Measurements from ENCODE around the gene YPEL4.

YPEL4 gene

DNA sequence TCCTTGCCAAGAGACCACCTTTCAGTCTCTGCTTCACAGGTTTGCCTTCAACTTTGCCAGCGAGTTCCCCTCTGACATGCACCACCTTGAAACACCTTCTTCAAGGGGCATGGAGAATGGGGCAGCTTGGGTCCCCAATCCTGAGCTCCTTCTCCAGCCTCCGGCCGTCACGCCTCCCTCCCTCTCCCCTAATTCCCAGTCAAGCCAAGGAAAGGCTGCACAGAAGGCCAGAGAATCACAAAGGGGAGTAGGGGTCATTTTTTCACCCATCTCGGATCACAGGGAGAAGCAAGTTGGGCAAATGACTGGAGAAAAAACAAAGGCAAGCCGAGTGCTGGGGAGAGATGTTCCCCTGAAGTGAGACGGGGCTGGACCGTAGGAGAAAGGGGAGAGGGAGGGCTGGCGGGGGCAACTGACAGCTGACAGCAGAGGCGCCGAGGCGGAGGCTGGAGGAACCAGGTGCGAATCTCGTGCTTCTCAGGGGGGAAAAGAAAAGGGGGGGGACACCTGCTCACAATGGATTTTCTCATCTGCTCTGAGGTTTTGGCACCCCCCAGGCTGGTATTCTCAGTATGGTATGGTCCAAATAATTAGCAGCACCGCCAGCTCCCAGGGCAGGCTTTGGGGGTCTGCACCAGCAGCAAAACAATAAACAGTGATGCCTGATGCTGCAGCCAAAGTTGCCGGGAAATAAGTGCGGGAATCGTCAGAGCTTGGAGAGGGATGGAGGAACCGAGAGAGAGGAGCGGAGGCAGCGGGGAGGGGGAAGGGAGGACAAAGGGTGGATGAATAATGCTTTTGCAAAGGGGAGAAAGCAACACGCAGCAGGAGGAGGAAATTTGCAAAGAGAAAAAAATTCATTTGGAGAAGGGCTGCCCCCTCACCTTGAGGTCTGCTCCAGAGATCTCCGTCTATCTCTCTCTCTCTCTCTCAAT is 644 bp downstream of the YPEL4 start:
- DNase-seq, result no peak

DNA sequence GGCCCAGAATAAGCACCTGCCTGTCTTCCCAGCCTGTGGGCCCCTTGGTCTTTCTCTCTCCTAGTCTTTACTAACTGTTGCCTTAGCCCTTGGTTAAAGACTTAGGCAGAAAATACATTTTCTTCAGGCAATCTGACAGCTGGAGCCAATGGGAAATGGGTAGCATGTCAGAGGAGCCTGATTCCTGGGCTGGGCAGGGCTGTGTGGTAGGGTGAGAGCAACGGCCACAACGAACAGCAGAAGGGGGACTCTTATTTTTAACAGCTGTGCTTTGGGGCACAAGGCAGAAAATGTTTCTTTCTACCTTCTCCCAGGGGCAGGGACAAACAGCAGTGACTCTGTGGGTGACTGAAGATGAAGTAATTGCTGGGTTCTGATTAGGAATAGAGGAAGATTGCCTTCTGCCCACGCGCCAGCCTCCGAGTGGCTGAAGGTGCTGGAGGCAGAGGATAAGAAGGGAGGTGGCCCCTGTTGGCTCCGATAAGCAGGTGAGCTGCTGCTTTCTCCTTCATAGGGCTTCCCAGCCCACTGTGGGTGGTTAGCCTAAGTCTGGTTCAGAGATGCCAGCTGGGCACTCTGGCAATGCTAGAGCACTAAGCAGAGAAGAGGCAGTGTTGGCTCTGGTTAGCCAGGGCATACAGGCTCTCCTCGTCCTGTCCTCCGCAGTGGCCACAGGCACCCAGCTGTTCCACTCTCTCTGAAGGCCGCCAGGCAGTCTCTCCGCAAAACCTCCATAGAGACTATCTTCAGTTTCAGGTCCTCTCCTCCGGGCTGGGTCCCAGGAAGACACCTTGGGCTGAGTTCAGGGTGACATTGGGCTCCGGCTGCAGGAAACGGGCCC is 1.5 kb downstream of the YPEL4 start:
- no peak for DNase-seq

DNA sequence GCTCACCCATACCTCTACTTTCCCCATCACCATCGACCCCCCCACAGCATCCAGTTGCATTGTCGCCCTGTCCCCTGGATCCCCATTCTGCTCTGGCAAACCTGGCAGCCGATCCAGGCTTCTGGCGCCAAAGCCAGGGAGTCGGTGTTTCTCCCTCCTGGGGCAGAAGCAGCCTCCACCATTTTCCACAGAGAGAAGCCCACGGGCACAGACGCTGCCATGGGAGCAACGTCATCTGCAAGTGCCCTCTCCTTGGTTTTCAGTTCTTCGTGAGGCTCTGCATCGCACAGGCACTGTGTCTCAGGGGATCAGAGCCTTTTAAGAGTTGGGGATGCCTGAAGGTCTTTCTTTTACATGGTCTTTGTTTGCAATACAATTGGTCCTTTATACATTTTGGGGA is 2.3 kb downstream of the YPEL4 start:
- DNase-seq, result no peak

DNA sequence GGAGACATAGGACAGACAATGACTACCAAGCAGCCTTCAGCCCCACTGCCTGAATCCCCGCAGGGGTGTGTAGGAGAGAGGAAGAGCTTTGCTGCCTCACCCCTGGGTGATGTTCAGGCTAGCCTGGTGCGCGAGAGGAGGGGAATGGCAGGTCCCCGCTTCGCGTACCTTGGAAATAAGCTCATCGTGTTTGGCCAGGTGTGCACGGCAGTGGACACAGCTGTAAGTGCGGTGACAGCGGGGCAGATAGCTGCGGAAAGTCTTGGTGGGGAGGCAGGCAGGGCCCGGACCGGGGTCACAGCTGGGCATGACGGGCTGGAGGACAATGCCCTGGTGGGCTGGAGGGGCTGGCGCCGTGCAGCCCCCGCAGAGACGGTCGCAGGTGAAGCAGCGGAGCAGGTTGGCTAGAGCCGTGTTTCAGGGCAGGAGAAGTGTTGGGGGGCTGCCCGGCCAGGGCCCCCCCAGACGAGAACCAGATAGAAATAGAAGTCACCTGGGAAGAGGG is 2.9 kb downstream of the YPEL4 start:
- no peak for DNase-seq

DNA sequence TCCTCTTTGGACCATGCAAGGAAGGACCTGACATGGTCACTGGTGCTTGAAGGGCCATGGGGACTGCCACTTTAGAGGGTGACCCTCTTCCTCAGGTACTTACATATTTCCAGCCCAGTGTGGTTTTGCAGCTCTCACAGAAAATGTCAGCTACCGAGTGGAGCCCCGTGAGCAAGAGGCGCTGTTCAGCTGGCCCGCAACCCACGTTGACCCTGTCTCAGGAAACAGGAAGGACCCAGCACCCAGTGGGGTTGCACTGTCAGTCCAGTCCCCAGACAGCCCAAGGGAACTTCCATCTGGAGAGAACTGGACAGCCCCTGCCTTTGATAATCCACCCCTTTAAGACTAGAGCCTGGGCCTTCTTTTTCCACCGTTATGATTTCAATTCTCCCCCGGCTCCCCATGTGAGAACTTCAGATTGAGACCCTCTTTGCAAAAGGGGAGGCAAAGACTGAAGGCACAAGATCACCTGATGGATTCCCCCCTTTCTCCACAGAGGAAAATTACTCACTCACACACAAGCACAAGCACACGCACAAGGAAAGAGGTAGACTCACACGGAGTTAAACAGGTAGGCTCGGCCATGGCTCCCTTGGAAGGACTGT is 3.4 kb downstream of the YPEL4 start:
- no peak for DNase-seq

DNA sequence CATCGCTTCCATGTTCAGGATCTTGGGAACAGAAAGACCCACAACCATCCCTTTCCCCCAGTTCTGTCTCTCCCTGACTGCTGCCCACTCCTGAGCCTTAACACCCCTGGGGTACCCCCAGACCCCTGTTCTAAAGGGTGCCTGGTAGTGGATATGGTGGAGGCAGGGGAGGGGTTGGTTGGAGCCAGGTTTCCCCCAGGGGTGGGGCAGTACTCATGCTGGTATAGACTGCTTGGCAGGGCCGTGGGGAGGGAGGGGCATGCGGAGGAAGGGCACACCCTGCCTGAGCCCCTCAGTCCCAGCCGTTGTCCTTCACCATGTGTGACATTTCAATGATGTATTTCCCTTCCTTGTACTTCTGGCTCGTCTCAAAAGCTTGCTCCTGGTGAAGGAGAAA is 4.0 kb downstream of the YPEL4 start:
- DNase-seq, result no peak

DNA sequence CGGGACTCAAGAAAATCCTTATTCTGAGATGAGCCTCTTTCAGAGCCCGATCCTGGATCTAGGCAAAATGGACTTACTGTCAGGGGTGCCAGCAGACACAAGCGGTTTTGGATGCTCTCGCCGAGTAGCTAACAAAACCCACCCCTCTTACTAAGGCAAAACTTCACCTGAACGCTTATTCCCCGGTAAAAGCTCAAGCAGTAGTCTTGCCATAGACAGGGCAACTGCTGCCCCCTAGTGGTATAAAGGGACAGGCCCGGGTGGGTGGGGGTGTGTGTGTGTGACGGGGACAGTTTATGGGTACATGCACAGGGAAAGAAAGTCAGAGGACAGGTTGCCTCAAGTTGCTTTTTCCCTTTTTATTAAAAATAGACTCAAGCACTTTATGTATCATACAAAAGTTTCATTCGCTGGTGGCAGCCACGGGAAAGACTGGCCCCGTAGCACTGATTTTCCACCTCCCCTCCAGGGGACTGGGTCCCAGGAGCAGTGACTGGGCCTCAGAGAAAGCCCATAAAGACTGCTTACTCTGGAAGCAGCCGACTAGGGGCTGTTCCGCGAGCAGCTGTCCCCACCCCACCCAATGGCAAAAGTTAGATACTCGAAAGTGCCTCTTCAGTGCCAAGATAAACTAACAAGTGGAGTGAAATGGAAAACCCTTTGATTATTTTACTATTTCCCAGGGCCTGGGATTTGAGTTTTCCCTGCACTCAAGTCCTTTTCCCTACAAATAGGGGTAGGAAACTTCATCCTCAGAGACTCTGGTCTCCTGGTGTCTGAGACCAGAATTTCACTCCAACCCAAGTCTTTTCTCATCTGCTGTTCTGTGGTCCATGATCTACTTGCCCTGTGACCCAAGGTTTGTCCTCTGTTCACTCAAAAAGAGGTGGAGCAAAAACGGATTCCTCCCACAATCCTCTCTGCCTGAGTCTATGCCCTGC is 4.7 kb downstream of the YPEL4 start:
- no peak for DNase-seq

DNA sequence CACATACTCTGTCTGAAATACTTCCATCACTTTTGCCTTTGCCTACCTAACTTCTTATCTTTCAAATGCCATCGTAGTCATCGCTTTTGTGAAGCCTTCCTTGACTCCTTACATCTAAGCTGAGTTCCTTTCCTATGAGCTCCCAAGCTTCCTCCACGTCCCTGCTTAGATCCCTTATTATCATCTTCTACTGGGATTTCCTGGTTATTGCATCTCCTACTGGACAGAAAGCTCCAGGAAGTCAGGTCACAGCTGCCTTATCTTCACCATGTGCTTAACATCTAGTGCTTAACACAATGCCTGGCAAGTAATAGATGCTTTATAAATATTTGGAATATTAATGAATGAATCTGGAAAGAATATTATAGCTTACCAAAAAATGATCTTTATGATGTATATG is 5.9 kb downstream of the YPEL4 start:
- DNase-seq, result no peak

DNA sequence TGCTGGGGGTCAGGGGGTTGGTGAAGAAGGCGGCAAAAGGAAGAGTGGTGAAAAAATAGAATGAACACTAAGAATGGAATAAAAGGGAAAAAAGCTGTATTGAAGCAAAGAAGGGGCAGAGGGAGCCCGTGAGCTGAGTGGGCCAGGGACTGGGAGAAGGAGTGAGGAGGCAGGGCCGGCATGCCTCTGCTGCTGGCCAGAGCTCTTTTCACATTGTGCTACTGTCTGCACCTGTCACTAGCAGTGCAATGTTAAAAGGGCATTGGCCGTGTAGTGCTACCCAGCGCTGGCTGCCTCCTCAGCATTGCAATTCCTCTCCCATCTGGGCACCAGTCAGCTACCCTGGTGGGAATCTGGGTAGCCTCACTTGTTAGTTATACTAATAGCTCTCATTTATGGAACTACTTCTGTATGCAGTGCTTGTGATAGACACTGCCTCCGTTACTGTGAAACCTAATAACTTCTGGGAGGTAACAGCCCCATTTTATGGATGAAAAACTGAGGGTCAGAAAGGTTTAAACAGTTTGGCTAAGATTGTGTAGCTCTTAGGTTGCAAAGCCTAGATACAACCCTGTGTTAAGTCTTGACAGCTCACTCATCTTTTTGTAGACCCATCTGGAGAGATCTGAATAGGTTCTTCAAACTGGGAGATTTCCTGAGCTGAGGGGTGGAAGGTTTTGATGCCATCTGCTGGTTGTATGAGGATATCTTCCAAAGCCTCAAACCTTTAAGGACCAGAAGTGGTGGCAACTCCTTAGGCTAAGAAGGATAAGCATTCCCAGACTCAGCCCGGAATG is 8.5 kb downstream of the YPEL4 start:
- DNase-seq, result no peak

DNA sequence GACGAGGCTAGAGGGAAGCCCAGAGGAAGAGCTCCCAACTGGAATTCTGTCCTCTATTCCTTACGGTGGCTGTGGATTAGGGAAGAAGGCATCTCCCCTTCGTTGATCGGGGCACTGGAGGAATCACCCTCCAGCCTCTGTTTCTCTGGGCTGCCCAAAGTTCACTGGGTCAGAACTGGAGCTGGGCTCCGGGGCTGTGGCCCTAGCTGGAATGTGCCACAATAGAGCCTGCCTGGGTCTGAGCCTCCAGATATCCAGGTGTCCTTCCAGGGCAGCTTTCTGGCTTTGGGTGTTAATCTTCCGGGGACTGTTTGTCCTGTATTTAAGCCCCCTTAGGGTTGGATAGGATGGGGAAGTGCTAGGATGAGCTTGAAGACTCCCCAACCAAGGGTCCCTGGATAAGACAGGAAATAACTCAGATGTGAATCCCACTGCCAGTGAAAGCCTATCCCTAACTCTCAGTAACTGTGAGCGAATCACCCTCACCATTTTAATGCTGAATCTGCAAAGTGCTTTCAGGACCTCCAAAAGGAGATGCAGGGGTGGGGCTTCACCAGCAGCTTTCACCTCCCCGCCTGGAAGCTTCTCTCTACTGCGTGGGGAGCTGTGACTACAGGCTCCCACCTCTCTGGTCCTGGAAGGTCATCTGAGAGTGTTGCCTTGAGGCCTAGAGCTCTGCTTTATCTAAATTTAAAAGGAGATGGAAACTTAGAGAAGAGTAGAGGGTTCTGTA is 9.5 kb downstream of the YPEL4 start:
- DNase-seq, result no peak

DNA sequence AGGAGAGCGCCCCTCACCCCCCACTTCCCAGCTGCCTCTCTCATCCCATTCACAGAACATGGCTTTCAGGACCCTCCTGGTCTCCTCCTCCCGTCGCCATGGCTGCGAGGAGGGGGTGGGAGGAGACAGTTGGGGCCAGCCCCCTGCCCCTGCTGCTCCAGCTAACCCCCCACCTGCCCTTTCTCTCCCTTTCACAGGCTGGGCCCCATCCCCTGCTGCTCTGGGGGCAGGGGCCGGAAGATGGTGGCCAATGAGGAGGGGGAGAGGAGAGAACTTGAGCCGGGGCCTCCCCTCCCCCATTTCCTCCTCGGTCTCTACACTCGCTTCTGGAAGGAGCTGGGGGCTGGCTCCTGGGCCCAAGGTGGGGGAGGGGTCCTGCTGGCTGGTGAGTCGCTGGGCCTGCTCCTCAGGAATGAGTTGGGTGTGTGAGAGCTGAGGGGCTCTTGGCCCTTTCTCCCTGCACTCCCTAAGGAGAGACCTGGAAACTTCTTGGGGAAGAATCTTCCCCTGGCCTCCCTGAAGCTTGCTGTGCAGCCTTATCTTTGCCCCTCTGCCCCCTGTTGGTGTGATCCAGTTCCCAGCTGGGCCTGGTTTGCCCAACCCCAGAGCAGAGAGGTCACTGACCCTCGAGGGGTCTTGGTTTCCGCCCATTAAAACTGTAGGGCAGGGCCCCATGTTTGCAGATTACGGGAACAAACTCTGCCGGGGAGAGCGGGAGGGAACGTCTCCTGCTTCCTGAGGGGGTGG is 10.2 kb downstream of the YPEL4 start:
- DNase-seq, result no peak

DNA sequence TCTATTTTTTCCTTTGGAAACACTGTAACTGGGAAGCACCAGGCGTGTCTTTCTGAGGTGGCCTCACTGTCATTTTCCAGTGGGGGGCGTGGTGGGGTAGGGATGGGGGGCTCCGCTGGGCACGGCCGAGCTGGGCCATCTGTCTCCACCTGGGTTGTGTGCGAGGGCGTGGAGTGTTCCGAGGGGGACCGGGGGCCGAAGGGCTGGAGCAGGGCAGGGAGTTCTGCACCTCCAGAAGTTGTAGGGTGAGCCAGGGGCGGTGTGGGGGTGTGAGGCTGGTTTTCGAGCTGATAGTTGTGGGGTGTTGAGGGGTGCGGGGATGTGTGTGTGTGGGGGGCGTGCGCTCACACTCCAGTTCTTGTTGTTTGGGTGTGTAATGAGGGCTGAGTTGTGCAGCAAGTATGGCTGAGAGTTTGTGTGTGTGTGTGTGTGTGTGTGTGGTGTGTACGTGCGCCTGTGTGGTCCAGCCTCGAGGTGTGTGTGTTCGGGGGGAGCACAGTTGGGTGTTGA is 10.8 kb downstream of the YPEL4 start:
- no peak for DNase-seq

DNA sequence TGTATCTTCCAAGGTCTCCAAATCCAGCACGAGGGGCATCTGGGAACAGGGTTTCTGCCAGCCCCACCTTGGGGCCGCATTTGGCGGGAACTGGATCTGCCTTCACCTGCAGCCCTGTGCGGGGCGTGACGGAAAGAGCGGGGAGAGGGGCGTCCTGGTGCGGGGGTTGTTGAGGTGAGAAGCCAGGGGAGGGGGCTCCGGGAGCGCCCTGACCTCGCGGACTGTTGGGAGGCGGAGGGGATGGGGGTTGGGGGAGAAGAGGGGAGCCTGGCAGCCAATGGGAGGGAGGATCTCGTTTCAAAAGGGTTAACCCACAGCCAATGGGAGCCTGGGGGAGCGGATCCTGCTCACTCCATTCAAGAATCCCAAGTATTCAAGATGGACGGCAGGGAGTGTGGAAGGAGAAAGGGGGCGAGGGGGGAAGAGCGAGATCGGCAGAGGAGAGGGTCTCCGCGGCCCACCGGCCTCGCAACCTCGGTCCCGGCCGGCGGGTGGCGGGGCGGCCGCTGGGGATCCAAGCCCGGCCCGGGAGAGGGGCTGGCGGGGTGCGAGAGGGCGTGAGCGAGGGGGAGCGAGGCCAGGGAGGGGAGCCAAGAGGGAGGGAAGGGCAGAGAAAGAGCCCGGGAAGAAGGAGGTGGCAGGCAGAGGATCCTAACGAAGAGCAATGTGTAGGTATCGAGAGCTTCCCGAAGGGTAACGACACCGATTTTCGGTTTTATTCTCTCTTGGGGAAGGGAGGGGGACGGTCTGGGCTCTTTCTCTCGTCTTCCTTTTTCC is 11.5 kb downstream of the YPEL4 start:
- peak; percentile 73 for DNase-seq

DNA sequence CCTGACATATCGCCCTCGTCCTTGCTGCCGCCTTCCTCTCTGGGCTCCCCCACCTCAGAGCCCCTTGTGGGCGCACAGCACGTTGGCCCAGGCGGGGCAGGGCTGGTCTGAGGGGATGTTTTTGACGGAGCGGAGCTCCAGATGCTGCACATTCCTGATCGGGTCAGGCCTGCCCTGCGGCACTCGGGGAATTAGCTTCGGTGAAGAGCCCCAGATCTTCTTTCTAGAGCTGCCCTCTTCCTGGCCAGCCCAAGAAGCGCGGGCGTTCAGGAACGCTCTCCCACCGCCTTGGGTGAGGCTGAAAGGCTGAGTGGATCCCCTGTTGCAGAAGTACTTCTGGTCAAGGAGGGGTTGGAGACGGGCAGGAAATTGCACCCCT is 12.1 kb downstream of the YPEL4 start:
- DNase-seq, result no peak

DNA sequence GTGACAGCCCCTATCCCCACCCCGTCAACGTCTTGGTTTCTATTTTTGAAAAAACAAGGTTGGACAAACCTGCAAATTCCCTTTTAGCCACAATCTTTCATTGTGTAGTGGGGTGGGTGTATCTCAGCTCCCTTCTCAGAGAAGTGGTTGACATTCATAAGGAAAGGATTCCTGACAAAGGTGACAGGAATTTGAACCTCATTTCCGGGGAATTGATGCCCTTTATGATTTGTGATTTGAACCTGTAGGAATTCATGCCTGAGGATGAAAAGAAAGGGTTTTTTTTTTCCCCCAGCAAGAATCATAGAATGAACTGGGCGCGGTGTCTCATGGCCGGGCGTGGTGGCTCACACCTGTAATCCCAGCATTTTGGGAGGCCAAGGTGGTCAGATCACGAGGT is 14.5 kb downstream of the YPEL4 start:
- DNase-seq, result no peak

DNA sequence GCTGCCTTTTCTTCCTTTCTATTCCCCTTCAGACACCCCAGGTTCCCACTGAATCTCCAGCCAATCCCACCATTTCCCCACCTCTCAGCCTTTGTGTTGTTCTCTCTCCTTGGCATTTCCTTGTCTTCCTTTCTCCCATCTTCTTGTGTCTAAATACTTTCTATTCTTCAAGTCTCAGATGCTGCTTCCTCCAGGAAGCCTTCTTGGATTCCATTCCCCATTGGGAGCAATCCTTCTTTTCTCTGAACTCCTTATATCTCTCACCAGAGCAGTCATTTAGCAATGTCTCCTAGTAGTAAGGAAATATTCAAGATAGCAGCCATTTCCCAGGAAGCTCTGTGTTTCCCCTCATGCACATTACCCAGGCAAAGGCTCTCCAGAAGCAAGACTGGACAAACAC is 15.4 kb downstream of the YPEL4 start:
- no peak for DNase-seq

DNA sequence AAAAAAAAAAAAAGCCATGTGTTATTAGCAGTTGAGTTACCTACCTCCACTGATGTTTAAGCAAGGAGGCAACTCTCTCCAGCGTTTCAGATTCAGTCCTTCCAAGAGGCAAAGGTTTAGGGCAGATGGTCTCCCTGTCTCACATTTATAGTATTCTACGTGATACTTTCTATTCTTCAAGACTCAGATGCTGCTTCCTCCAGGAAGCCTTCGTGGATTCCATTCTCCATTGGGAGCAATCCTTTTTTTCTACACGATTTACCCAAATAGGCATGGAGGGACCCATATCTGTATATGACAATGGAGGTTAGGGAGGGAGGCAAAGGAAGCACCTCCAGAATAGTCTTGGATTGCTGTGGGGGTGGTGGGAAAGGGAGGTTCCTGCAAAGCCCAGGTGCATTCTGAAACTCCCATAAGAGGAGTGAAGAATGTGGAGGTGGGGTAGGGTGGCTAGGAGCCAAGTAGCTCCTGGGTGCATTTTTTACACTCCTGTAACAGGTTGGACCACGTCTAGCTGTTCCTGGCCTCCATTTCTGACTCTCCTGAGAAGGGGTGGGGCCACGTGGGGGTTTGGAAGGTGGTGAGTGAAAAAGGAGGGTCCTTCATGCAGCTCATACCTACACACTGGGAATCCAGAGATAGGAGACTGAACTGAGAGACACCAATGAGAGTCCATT is 16.2 kb downstream of the YPEL4 start:
- DNase-seq, result no peak

DNA sequence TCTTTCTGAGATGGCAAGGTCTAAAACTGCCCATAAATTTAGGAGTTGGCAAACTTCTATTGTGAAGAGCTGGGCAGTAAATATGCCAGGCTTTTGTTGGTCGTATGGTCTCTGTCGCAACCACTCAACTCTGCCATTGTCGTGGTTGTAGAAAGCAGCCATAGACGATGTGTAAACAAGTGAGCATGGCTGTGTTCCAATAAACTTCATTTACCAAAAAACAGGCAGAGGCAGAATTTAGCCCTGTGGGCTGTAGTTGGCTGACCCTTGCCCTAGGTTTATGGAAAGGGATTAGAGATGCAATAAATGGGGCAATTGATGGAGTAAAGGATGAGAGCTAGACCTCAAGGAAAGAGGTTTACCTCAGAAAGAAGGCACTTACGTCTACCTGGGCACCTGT is 17.6 kb downstream of the YPEL4 start:
- DNase-seq, result no peak

Measured in NCI-H1048 (cell line).